IPS-NIHi7 (cell line): ENCODE measurements around the gene SLC35G3.
A peak's percentile ranks its signal among the peaks of the same experiment; 100 is the strongest.
"Not testable (repeated sequence)": the region's sequence is repeated elsewhere in the genome, so short reads cannot be mapped to it uniquely, and the experiment has no call there.

Experiments used
- DNase-seq: peaks from one replicate; pipeline ENCODE4 v3.0.0; 2012; ENCODE audit warnings: mixed read lengths; ENCODE audit errors: extremely low spot score

SLC35G3 gene

DNA sequence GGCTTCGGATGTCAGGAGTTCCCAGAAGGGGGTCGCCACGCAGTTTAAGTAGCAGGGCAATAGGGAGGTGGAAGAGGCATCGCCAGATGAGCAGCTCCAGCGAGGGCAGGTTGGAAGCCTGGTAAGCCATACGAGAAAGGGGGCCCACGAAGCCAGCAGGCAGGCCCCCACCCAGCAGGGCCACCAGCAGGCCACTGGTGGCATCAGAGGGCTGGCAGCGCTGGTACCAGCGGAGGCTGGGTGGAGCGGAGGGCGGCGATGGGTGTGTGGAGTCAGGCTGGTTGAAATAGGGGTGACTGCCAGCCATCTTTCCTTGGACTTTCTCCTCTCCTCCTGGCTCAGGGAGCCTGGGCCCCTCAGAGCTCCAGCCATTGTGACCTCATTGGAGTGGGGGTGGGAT is at the start of gene SLC35G3:
TSS of gene SLC35G3 (minus strand) at position 393 of the 400 bp plus-strand sequence. CDS start at position 307, 86 bp downstream.
- not testable (repeated sequence) for DNase-seq

DNA sequence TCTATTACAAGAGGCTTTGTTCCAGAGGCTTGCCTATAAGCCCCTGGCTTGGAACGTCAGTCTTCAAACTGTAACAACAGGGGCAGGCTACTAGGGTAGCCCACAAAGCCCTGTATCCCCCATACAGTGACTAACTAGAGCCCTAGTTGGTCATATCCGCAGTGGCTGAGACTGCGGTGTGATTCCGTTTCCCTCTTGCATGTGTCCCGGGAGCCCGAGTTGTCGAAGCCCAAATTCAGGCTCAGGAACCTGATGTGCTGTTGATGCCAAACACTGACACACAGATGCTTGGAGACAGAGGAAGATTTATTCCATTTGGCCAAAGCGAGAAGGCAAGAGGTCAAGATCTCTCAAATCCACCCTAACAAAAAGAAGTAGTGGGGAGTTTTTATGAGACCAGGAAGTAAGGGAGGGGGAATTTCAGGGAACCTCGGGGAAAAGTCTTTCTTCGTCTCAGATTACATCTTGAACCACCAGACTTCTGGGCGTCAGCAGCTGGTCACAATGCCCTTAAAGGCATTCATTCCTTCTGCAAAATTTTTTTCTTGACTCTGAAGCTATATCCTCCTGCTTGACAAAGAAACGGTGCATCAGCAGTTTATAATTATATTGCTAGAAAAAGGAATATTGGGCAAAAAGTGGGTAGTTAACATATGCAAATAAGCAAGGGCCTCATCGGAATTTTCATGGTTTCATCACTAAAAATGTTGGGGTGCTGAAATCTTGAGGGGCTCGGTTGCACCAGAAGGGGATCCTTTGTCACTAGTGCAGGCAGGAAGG is 49.6 kb upstream of the SLC35G3 start:
- DNase-seq: peak; percentile 20

DNA sequence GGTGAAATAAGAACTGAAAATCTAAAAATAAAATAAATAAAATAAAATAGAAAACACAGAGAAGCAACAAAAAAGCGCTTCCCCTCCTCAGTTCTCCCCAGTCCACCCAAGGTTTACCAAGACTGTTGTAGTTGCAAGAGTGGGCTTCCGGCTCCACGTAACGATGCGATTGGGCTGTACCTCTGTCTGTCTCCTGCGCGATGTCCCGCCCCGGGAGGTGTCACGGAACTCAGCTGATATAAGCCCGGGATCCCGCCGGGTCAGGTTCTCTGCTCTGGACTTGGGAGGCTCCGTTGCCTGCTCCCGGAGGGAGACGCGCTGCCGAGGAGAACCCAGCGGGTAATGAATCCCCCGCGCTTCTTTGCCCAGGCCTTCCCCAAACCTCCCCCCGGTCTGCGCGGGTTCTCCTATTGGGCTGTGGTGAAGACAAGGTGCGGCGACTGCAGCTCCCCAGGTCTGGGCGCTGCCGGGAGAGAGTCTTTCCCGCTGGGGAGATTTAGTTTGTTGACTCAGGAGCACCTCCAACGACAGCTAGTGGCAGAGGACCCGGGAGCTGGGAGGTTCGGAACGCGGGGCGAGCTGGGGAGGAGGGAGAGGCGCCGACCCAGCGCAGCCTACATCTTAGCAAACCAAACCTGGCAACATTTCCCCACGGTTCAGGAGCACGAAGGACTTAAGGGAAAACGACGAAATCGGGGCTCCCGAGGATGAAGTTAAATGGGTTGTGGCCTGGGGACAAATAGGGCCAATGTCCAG is 48.8 kb upstream of the SLC35G3 start, which contains the start of gene SLFN5:
TSS of gene SLFN5 (plus strand) at position 268 of the 756 bp plus-strand sequence. CDS start 15,619 bp downstream, outside the sequence.
- DNase-seq: peak; percentile 92

DNA sequence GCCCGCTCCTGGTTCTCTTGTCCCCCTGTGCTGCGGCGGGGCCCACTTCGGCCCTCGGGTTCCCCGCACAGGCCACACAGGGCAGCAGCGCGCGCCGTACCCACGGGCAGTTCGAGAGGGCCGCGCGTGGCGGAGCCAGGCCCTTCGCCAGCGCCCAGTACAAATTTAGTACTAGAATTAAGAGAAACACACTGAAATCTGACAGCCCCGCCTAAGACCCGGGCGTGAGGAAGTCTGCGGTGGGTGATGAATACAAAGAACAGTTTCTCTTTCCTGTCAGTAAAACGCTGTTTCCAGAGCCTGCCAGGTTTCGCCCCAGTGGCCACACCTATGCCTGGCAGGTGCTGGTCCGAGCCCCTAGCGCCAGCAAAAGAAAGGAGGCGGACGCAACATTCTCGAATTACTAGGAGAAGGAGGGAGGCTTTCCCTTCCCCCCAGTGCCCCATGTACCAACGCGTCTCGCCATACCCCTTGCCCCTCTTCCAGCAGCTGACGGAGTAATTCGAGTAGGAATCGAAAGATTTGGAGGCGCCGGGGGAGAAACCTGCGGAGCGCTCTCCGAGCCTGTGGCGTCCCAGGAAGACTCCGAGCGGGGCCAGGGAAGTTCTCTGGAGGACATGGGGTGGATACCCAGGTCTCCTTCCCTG is 48.1 kb upstream of the SLC35G3 start:
- DNase-seq: peak; percentile 91

DNA sequence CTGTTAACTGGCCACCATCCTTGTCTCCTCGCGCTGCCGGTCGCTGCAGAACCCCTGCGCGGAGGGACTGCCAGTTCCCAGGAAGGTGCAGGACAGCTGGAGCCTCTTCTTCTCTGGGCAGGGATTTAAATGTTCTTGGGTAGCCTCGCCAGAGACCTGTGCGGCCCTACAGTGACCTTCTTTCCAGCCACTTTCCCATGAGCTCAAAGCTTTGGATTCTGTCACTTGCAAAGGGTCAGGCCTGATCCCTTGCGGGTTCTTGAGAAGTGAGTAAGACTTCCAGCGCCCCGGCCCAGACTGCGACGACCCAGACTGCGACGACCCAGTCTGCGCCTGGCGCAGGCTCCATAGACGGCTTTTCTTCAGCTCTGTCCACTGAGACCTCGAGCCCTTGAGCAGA is 47.3 kb upstream of the SLC35G3 start:
- DNase-seq: no peak

DNA sequence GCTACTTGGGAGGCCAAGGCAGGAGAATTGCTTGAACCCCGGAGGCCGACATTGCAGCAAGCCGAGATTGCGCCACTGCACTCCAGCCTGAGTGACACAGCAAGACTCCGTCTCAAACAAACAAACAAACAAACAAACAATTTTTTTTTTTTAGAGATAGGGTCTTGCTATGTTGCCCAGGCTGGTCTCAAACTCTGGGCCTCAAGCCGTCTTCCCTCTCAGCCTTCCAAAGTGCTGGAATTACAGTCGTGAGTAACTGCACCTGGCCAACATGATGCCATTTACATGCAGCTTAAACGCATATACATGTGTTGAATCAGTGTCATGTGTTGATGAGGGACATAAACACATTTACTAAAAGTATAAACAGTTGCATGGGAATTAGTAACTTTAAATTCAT is 46.7 kb upstream of the SLC35G3 start:
- DNase-seq: no peak

DNA sequence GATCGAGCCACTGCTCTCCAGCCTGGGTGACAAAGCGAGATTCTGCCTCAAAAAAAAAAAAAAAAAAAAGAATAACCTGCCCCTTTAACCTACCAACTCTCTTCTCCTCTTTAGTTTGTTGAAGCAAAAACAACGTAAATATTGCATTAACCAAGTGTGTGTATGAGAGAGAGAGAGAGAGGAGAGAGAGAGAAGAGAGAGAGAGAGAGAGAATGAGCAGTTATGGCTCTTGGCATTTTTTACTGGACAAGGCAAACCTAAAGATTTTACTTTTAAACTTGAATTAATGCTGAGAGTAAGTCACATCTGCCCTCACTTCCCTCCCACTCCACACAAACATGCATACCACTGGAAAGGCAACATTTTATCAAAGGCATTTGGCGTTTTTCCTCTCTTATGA is 45.6 kb upstream of the SLC35G3 start:
- no peak for DNase-seq

DNA sequence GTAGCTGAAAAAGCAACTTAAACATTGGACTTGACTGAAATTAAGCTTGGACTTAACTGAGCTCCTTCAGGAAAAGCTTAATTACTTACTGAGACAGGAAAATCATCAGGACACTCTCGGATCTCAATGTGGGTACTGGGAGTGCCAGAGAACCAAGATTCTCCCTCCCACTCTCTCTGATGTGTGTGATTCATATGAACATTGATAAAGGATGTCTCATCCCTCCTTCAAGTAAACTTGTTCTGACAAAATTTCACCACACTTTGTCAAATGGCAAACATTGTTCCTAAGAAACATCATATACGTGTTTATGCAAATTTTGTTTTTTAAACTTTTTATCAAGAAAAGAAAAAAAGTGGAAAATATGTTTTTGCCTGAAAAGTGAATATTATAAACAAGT is 44.6 kb upstream of the SLC35G3 start:
- no peak for DNase-seq

DNA sequence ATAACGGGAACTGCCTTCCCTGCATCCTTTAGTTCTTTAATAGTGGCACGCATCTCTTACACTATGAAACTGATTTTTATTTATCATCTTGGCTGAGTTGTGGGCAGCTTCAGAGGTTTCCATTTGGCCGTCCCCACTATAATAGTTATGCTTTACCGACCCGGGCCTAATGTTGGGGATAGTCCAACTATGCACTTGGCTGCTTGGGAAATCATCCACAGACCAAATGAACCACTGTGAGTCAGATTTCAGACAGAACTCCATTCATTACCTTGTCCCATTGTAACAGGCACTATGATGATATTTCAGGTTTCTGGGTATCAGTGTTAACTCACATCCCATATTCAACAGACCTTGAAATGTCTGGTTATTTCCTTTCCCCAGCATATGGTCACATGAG is 42.6 kb upstream of the SLC35G3 start:
- no peak for DNase-seq

DNA sequence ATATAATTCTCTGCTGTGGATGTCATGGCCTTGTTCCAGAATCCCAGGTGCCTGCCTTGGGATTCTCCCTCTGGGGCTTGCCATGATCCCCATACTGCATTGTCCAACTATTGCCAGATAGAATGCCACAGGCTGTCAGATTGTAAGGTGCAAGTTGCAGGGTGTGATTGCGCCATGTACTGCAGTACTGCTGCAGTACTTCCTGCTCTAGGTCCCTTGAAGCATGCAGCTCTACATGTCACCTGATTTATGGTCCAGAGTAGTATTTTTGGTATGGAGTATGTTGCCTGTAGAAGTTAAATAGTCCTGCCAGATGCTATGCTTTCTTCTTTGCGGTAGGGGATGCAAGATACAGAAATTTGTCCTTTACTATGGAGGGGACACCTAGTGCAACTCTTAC is 41.7 kb upstream of the SLC35G3 start:
- DNase-seq: no peak

DNA sequence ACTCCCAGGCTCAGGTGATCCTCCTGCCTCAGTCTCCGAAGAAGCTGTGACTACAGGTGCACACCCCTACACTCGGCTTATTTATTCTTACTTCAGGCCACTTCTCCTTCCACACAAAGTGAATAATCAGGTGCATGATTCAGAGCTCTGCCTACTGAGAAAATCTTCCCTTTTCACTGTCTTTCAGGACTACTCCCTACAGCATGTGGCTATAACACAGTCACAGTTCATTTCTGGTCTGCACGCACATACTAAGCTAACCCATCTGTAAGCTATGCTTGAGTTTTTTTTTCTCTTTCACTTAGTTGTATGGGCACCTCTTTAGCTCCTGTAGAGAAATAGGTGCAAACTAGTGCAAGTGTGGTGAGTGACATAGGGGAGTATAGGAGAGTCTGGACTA is 41.1 kb upstream of the SLC35G3 start:
- DNase-seq: no peak

DNA sequence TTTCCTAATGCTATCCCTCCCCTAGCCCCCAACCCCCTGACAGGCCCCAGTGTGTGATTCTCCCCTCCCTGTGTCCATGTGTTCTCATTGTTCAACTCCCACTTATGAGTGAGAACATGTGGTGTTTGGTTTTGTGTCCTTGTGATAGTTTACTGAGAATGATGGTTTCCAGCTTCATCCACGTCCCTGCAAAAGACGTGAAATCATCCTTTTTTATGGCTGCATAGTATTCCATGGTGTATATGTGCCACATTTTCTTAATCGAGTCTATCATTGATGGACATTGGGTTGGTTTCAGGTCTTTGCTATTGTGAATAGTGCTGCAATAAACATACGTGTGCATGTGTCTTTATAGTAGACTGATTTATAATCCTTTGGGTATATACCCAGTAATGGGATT is 40.1 kb upstream of the SLC35G3 start:
- DNase-seq: not testable (repeated sequence)

DNA sequence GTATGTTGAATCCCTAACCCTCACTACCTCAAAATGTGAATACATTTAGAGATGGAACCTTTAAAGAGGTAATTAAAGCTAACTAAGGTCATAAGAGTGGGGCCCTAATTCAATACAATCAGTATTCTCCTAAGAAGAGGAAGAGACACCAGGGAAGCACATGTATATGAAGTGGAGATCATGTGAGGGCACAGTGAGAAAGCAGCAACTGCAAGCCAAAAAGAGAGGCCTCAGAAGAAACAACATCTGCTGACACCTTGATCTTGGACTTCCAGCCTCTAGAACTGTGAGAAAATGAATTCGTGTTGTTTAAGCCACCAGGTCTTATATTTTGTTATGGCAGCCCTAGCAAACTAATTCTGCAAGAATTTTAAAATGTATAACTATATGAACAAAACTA is 35.4 kb upstream of the SLC35G3 start:
- no peak for DNase-seq

DNA sequence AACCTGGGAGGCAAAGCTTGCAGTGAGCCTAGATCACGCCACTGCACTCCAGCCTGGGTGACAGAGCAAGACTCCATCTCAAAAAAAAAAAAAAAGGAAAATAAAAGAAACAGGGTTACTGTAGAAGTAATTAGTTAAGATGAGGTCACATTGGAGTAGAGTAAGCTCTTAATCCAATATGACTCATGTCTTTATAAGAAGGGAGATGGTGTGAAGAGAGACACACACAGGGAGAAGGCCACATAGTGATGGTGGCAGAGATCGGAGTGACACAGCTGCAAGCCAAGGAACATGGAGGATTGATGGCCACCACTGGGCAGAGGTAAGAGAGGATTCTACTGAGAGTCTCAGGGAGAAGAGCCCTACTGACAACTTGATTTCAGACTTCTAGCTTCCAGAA is 33.4 kb upstream of the SLC35G3 start:
- no peak for DNase-seq

DNA sequence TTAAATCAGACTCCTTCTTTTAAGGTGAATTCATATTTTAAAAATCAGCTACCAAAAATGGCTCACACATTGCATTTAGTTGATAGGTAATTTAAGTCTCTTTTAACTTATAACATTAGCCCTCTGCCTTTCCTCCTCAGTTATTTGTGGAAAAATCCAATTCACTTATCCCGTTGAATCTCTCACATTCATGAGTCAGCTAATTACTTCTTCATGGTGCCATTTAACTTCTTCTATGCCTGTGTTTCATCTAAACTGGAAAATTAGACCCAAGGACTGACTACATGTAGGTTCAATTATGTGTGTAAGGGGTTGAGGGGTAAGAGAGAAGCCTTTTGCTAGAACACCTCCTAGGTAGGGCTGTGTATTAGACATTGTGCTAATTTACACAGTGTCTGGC is 30.2 kb upstream of the SLC35G3 start:
- no peak for DNase-seq

DNA sequence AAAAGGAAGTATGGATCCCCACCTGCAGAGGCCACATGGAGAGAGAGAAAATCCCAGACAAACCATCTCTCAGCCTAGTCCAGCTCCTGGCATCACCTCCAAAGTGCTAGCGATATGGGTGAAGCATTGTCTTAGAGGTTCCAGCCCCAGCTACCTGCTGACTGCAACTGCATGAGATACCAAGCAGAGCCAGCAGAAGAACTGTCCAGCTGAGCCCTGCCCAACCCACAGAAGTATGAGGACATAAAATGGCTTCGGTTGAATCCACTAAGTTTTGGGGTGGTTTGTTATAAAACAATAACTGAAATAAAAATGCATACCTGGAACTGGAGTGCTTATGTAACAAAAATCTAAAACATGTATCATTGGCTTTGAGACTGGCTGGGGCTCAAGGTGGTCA is 28.3 kb upstream of the SLC35G3 start:
- DNase-seq: no peak

DNA sequence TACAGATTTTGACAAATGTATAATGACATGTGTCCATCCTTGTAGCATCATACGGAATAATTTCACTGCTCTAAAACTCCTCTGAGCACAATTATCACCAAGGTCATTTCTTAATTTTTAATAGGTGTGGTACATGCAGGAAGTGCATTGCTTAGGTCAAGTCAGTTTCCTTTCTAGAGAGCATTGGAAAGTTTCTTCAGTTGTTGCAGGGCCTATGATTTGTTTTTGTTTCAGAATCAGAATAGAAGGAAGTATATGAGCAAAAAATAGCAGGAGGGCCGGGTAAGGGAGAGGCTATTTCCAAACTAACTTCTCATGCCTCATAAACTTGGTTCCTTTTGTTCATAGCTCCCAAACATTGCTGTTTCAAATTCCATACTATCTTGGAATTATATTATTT is 24.7 kb upstream of the SLC35G3 start:
- no peak for DNase-seq

DNA sequence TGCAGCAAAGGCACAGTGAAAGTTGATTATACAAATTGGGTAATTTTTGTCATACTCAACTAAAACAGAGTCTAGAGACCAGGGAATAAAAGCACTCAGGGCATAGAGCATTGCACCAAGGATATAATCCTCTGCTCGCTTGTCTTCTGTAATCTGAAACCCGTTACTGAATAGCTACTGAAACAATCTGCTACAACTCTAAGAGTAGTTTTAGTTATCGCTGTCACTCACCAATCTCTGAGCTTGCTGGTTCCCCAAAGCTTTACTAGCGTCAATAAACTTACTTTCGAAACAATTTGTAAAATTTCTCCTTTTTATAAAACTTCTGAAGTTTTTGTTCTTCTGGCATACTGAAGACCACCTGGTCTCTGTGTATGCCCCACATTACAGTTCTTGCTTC is 22.9 kb upstream of the SLC35G3 start:
- DNase-seq: no peak

DNA sequence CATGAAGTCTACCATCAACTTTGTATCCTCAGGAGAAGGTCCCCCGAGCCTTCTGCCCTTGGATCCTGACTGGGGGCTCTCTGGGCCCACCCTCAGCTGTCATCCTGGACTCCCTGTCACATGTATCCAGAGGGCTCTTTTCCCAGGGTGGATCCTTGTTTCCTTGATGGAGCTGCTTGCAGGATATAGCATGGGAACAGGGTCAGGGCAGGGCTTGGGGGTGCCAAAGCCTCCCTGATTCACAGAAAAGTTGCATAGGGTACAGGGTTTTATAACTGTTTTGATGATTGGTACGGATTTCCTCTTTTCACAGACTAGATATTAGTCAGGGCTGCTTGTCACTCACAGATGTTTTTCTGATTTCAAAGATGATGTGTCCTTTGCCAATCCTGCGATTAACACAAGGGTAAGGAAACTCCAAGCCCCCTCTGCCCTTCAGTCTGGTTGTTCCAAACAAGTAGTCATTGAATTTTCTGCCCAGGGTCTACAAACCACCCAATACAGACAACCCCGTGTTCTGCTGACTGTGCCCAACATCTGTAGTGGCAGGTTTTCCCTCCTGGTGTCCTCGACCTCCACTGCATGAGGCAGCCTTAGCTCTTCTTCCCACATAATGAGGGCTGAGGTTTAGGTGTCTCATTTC is 20.6 kb upstream of the SLC35G3 start:
- DNase-seq: no peak

DNA sequence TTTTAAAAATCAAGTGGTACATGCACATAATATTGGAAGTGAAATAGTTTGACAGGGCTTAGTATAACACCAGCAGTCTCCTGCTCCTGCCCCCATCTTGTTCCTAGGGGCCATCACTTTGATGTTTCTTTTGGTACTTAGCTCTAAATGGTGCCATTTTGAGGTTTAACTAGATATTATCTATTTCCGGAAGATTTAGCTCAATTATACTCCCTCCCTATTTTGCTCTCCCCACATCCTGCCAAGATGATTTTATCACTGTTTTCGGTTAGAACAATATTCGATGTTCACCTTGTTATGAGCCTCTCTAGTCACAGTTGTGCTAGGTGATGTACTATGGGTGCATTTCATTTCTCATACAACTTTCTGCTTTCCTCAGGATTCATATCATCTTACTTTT is 20.0 kb upstream of the SLC35G3 start:
- no peak for DNase-seq

DNA sequence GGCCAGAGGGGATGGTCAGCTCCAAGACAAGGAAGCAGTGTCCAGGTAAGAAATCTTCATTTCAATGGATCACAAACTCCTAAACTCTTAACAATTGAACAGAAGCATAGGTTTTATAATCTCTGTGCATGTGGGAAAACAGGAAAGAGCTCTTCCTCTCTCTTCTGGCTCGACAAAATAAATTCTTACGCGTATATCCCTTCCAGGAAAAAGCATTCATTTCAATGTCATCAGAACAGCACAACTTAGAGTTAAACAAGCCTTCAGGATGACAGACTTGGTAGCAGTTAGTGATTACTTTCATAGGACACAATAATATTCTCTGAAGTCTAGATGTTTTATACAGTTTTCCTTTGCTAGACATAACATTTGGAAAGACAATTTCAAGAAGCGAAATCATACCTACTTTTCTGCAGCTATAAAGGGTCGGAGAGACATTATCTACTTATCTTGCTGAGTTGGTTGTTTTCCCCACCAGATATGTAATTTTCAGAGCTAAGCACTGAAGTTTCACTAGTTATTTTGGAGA is 19.3 kb upstream of the SLC35G3 start:
- DNase-seq: no peak

DNA sequence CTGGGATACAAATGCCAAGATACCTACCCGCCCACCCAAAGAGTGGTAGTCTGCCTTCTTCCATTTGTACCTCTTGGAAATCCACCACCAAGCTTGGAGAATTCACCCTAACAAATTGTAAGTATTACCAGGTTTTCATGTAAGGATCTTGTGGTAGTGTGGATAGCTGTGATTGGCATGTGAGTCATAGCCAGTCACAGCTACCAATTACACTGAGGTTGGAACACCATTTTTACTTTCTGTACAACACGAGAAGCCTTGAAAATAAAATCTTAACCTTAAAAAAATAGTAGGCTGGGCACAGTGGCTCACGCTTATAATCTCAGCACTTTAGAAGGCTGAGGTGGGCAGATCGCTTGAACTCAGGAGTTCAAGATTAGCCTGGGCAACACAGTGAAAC is 18.5 kb upstream of the SLC35G3 start:
- no peak for DNase-seq
